Activated CD8-positive, alpha-beta memory T cell treated with anti-CD3 and anti-CD28 coated beads, Interleukin-2, amount 50 U/mL, for 24 hours (primary cell): ENCODE results near the gene MEF2C.

Experiments used
- DNase-seq: peaks from one replicate; pipeline ENCODE4 v3.0.0-alpha.2; 2020; ENCODE audit errors: extremely low read depth

Gene MEF2C

GRCh38 chr5:88888848-88889188 lies 5.8 kb upstream of the MEF2C start:
- no peak for DNase-seq

- no peak for DNase-seq
Measured at GRCh38 chr5:88888291-88888690, 5.3 kb upstream of the MEF2C start.

- no peak for DNase-seq
Measured at GRCh38 chr5:88887342-88887741, 4.4 kb upstream of the MEF2C start.

GRCh38 chr5:88886746-88887341 lies 3.9 kb upstream of the MEF2C start:
- DNase-seq, result no peak

GRCh38 chr5:88886252-88886651 lies 3.3 kb upstream of the MEF2C start:
- no peak for DNase-seq

GRCh38 chr5:88885002-88885401 lies 2.0 kb upstream of the MEF2C start:
- DNase-seq, result no peak

GRCh38 chr5:88884608-88884877 lies 1.6 kb upstream of the MEF2C start:
- no peak for DNase-seq

- no peak for DNase-seq
Measured at GRCh38 chr5:88883836-88884607, 1.0 kb upstream of the MEF2C start.

- DNase-seq, result no peak
Measured at GRCh38 chr5:88882276-88883038, 527 bp downstream of the MEF2C start.

- no peak for DNase-seq
Measured at GRCh38 chr5:88881571-88881971, 1.4 kb downstream of the MEF2C start.

- DNase-seq, result no peak
Measured at GRCh38 chr5:88880201-88880600, 2.8 kb downstream of the MEF2C start.

- no peak for DNase-seq
Measured at GRCh38 chr5:88879724-88880123, 3.3 kb downstream of the MEF2C start.

- no peak for DNase-seq
Measured at GRCh38 chr5:88878976-88879375, 4.0 kb downstream of the MEF2C start.

GRCh38 chr5:88877826-88878225 lies 5.2 kb downstream of the MEF2C start:
- no peak for DNase-seq

GRCh38 chr5:88876714-88877113 lies 6.3 kb downstream of the MEF2C start:
- DNase-seq, result no peak

- no peak for DNase-seq
Measured at GRCh38 chr5:88875341-88876234, 7.4 kb downstream of the MEF2C start.

GRCh38 chr5:88873447-88873846 lies 9.5 kb downstream of the MEF2C start:
- DNase-seq, result no peak

GRCh38 chr5:88872971-88873370 lies 10.0 kb downstream of the MEF2C start:
- DNase-seq, result no peak

GRCh38 chr5:88870285-88870684 lies 12.7 kb downstream of the MEF2C start:
- DNase-seq, result no peak

- DNase-seq, result no peak
Measured at GRCh38 chr5:88868468-88869068, 14.4 kb downstream of the MEF2C start.

- no peak for DNase-seq
Measured at GRCh38 chr5:88867638-88868037, 15.3 kb downstream of the MEF2C start.

- no peak for DNase-seq
Measured at GRCh38 chr5:88863523-88863922, 19.5 kb downstream of the MEF2C start.
